ENCODE data around the gene NT5C1B. TPM values are rescaled to one million over a fixed set of nuclear protein-coding genes. Genes with fewer than 3 reads are reported as not detected.

NT5C1B gene
- polyA plus RNA-seq, 1 donor from 2014 or later, result not detected

DNA sequence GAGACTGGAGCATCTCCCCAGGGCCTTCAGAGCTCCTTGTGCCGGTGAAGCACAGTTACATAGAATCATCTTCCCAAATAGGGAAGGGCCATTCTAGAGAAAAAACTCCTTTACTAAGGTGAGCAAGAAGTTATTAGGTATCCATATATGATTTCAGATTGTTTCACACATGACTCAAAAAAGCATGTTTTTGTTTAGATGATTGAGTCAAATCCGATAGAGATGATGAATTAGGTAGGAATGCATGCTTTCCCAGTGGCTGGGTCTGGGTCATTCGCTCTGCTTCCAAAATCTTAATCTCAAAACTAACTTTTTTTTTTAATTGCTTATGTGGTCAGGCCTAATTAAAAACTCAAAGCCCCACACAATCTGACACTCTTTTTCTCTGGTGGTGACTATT lies 3.8 kb downstream of the NT5C1B start:
- TF ChIP-seq REST (IDR thresholded peaks at IDR 0.05; ENCODE audit: borderline replicate concordance) (no peak), TAF1 (IDR thresholded peaks at IDR 0.05; ENCODE audit: low read depth) (no peak), EZH2 (IDR thresholded peaks at IDR 0.05; ENCODE audit: borderline replicate concordance, insufficient read depth, low read length, poor library complexity, severe bottlenecking) (no peak), CTCF (IDR thresholded peaks at IDR 0.05; ENCODE audit: poor library complexity, severe bottlenecking) (no peak), MXI1 (conservative IDR thresholded peaks at IDR 0.05; ENCODE audit: poor library complexity, severe bottlenecking) (no peak), SMC3 (conservative IDR thresholded peaks at IDR 0.05; ENCODE audit: poor library complexity) (no peak), POLR2AphosphoS5 (IDR thresholded peaks at IDR 0.05) (no peak), EP300 (conservative IDR thresholded peaks at IDR 0.05; ENCODE audit: poor library complexity, severe bottlenecking) (no peak), RAD21 (conservative IDR thresholded peaks at IDR 0.05) (no peak)

GRCh38 chr2:18584608-18584954 lies 4.8 kb downstream of the NT5C1B start:
- Histone ChIP-seq H3K4me2 (ENCODE audit: low read length) (no peak overlapping the region), H4K20me1 (ENCODE audit: insufficient read depth) (no peaks in the 10 kb centered on the region), H3K4me3 (ENCODE audit: low read length) (no peak overlapping the region), H3K9ac (ENCODE audit: low read length) (no peak overlapping the region), H3K27me3 (ENCODE audit: insufficient read depth, low read depth, low read length) (no peaks in the 10 kb centered on the region), H3K36me3 (ENCODE audit: insufficient read depth, low read length) (no peaks in the 10 kb centered on the region), H3K27ac (ENCODE audit: low read length) (no peak overlapping the region), H3F3A (ENCODE audit: insufficient read depth, low read length, poor library complexity, severe bottlenecking) (no peaks in the 10 kb centered on the region), H3K79me2 (replicated peaks; ENCODE audit: insufficient read depth, low read length) (no peaks in the 10 kb centered on the region), H3K9me3 (ENCODE audit: low read length) (no peaks in the 10 kb centered on the region), H3K9me2 (ENCODE audit: insufficient read depth, low read length) (no peaks in the 10 kb centered on the region), H2AFZ (ENCODE audit: low read depth, low read length) (no peak overlapping the region)
- TF ChIP-seq POLR2AphosphoS5 (IDR thresholded peaks at IDR 0.05) (no peak), RAD21 (conservative IDR thresholded peaks at IDR 0.05) (no peak), SMC3 (conservative IDR thresholded peaks at IDR 0.05; ENCODE audit: poor library complexity) (no peak), EP300 (conservative IDR thresholded peaks at IDR 0.05; ENCODE audit: poor library complexity, severe bottlenecking) (no peak), EZH2 (IDR thresholded peaks at IDR 0.05; ENCODE audit: borderline replicate concordance, insufficient read depth, low read length, poor library complexity, severe bottlenecking) (no peak), MXI1 (conservative IDR thresholded peaks at IDR 0.05; ENCODE audit: poor library complexity, severe bottlenecking) (no peak)

More for the DNA sequence above, 3.8 kb downstream of the NT5C1B start:
- no peaks in the 10 kb centered on the region for H3K9me3 ChIP-seq (ENCODE audit: low read length)
- no peaks in the 10 kb centered on the region for H3K9me2 ChIP-seq (ENCODE audit: insufficient read depth, low read length)
- H3F3A ChIP-seq (ENCODE audit: insufficient read depth, low read length, poor library complexity, severe bottlenecking), result no peaks in the 10 kb centered on the region
- no peaks in the 10 kb centered on the region for H3K27me3 ChIP-seq (ENCODE audit: insufficient read depth, low read depth, low read length)
- no peaks in the 10 kb centered on the region for H4K20me1 ChIP-seq (ENCODE audit: insufficient read depth)
- H3K79me2 ChIP-seq (replicated peaks; ENCODE audit: insufficient read depth, low read length), result no peaks in the 10 kb centered on the region
- H3K4me2 ChIP-seq (ENCODE audit: low read length), result no peak overlapping the region
- H3K36me3 ChIP-seq (ENCODE audit: insufficient read depth, low read length), result no peaks in the 10 kb centered on the region
- H3K4me3 ChIP-seq (ENCODE audit: low read length), result no peak overlapping the region
- no peak overlapping the region for H3K27ac ChIP-seq (ENCODE audit: low read length)
- no peak overlapping the region for H3K9ac ChIP-seq (ENCODE audit: low read length)
- no peak overlapping the region for H2AFZ ChIP-seq (ENCODE audit: low read depth, low read length)

Measured in neural cell (in vitro differentiated cells).